ENCODE measurements around the gene UPK2. TPM values are rescaled to one million over a fixed set of nuclear protein-coding genes. Genes with fewer than 3 reads are reported as not detected.

UPK2 gene
- total RNA-seq: 1 to 10 TPM in 1 of 2 donors, under 1 TPM in 1; 0.43 to 7.1 TPM

DNA sequence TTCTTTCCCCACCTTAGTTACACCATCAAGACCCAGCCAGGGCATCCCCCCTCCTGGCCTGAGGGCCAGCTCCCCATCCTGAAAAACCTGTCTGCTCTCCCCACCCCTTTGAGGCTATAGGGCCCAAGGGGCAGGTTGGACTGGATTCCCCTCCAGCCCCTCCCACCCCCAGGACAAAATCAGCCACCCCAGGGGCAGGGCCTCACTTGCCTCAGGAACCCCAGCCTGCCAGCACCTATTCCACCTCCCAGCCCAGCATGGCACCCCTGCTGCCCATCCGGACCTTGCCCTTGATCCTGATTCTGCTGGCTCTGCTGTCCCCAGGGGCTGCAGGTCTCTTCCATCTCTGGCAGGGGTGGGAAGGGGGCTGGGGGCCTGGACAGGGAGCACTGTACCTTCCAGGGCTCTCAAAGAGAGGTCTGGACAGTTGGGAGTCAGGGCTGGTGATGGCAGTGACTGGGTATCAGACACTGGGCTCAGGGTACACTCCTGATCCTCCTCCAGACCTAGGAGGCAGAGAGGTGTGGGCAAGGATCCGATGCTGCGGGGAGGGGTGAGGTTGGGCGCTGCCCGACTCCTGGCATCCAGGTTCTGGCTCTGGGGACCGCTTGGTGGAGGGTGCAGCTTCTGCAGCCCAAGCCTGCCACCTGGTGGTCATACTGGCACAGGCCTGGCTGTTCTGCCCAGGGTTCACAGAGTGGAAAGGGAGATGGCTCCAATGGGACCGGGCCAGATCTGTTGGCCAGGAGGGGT is at the start of gene UPK2:
Gene UPK2, plus strand, starts transcription at position 205 of the 753 bp plus-strand sequence. Its CDS starts 53 bp downstream, at position 258.
- no peaks in the 10 kb centered on the region for H3K36me3 Mint-ChIP-seq (ENCODE audit: low read depth)
- peaks cover under 1% of the 10 kb centered on the region for H3K27me3 Mint-ChIP-seq
- no peak within 1 kb of the TSS for H3K4me3 Mint-ChIP-seq
- H3K9me3 Mint-ChIP-seq: no peaks in the 10 kb centered on the region
- H3K27ac Mint-ChIP-seq: peak within 1 kb of the TSS; percentile 50
- peak; percentile 99 for ATAC-seq (replicated peaks)
- no peaks in the 10 kb centered on the region for H3K4me1 Mint-ChIP-seq

DNA sequence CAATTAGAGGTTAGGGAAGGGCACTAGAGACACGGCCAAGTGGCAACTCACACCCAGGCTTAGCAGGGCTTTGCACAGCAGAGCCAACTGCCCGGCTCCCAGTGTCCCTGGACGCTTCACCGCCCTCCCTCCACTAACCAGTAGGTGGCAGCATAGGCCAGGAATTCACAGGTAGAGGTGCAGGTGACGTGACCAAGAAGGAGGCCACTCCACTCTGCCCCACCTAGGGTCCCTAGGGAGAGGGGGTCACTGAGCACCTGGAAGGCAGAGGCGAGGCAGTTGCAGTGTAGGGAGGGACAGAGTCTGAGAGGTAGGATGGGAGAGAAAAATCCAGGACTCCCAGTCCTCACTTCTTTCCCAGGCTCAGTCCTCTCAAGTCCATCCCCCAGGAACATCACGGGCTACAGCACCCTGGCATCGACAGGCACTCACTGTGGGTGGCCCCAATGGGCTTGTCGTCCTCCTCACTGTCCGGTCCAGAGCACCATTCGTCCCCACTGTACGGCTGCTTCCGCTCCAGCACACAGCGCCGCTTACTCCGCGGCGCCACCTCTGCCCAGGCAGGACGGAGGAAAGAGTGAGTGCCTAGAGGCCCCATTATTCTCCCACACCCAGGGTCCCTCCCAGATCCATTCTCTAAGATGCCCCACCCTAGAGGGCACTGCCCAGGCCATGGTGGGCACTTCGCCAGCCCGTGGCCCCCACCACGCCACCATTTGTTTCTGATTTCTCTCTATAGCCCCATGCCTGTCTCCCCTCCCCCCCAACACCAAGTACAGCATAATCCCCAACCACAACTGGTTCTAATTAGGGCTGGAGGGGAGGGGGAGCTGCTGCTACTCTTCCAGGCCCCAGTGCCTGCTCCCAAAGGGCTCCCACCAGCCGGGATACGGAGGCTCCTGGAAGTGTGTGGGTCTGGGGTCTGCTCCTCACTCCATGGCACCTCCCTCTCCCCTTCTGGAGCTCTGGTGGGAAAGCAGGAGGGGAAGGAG is 48.8 kb upstream of the UPK2 start:
- H3K36me3 Mint-ChIP-seq (ENCODE audit: low read depth): peaks cover 47% of the 10 kb centered on the region
- H3K4me3 Mint-ChIP-seq: peak overlapping the region; percentile 12
- peak overlapping the region; percentile 87 for H3K27ac Mint-ChIP-seq
- H3K9me3 Mint-ChIP-seq: no peaks in the 10 kb centered on the region
- H3K27me3 Mint-ChIP-seq: no peaks in the 10 kb centered on the region
- peak; percentile 73 for ATAC-seq (replicated peaks)
- peaks cover 24% of the 10 kb centered on the region for H3K4me1 Mint-ChIP-seq

DNA sequence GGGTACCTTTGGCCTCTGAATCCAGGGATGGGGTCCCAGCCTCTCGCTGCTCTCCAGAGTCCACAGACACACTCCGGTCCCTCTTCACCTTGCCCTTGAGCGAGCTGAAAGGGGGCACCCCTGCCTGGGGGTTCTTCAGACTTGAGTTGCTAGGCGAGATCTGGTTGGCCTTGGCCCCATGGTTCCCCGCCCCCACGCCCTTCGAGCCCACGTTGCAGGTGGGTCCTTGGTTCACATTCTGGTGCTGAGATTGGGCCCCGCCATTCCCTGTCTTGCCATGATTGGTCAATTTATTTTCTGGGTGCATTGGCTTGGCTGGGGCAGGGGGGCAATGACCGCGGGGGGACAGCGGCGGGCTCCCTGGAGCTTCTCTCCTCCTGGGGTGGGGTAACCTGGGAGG is 47.8 kb upstream of the UPK2 start:
- H3K4me3 Mint-ChIP-seq: no peak overlapping the region
- H3K9me3 Mint-ChIP-seq: no peaks in the 10 kb centered on the region
- no peak for ATAC-seq (replicated peaks)
- peaks cover 24% of the 10 kb centered on the region for H3K4me1 Mint-ChIP-seq
- peaks cover 47% of the 10 kb centered on the region for H3K36me3 Mint-ChIP-seq (ENCODE audit: low read depth)
- no peak overlapping the region for H3K27ac Mint-ChIP-seq
- H3K27me3 Mint-ChIP-seq: no peaks in the 10 kb centered on the region

DNA sequence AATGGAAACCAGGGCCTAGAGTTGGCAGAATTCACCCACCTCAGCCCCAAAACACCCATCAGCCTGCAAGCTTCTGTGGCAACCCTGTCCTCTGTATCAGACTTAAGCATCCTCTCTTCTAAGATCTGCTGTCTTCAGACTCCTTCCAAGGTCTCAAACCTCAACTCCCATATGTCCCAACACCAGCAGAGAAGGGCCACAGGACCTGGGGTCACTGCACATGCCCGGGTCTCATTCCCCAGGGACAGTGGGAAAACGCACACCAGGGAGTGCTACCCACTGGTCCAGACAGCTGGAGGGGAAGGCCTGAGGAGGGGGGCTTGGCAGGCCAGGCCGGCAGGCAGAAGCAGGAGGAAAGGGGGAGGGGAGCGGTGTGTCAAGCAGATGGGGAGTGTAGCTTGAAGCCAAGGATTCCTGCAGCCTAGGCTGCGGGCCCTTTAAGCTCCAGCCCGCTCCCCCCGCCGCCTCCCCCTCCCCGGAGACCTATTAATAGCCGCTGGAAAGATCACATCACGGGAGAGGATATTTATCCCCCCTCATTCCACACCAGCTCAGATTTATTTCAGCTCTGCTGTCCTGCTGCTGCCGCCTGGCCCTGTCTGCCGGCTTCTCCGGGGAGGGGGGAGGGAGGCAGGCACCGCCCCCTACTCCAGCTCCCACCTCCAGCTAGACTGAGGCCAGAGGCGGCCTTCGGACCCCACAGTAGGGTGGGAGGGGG is 47.0 kb upstream of the UPK2 start:
- H3K27me3 Mint-ChIP-seq: no peaks in the 10 kb centered on the region
- H3K4me1 Mint-ChIP-seq: peaks cover 24% of the 10 kb centered on the region
- no peak for ATAC-seq (replicated peaks)
- peak overlapping the region; percentile 32 for H3K27ac Mint-ChIP-seq
- peaks cover 41% of the 10 kb centered on the region for H3K36me3 Mint-ChIP-seq (ENCODE audit: low read depth)
- H3K4me3 Mint-ChIP-seq: peak overlapping the region; percentile 29
- H3K9me3 Mint-ChIP-seq: no peaks in the 10 kb centered on the region

DNA sequence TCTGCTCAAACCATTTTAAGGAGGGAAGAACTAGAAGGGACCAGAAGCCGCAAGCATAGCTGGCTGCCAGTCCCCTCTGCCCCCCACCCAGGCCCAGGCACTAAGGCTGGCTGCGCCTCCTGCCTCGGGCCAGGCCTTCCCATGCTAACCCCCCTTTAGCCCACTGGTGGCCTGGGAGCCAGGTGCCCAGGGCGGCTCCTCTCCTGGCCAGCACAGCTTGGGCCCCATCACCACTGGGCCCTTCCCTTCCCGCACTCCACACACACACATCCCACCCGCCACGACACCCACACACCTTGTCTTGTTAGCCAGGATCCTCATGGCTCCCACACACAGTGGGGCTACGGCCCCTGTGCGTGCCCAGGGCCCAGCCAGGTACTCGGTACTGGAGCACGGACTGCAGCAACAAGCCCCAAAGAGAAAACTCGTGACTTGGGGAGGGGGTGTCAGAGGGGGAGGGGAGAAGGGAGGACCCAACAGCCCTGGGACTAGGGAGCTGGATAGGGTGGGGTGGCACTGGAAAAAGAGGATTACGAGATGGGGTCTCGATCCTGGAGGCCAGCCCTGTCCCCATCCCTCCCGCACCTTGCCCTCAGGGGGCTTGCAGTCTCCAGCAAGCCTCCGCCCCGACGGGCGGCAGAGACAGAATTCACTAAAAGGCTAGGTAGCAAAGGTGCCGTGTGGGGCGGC is 46.3 kb upstream of the UPK2 start:
- H3K4me1 Mint-ChIP-seq: peaks cover 30% of the 10 kb centered on the region
- peaks cover 36% of the 10 kb centered on the region for H3K36me3 Mint-ChIP-seq (ENCODE audit: low read depth)
- no peaks in the 10 kb centered on the region for H3K27me3 Mint-ChIP-seq
- ATAC-seq (replicated peaks): no peak
- peak overlapping the region; percentile 29 for H3K4me3 Mint-ChIP-seq
- H3K27ac Mint-ChIP-seq: no peak overlapping the region
- H3K9me3 Mint-ChIP-seq: no peaks in the 10 kb centered on the region

DNA sequence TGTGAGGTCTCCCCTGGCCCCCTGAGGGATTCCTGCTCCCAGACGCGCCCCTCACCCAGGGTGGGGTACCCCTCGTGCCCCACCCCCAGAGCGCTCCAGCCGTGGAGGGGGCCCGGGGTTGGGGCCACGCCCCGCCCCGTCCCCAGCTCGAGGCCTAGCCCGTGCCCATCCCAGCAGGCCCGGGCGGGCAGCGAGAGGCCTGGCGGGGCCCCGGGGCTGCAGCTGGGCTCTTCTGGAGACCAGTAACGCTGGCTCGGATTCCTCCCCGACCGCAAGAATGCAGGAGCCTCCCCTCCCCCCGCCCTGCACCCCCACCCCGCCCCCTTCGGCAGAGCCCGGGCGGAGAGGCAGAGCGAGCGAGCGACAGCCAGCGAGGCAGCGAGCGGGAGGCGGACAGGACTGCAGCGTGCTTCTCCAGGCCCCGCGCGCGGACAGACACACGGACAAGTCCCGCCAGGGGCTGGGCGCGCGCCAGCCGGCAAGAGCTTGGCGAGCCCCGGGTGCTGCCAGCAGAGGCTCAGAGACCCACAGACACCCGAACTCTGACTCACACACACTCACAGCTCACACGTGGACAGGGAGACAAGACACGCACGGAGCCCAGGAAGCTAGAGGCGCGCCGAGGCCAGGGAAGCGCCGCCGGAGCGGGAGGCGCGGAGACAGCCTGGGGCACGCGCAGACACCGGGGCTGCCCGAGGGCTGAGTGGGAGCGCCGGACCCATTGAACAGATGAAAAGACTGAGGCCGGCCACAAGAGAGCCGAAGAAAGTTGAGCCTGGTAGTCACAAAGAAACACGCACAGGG is 45.6 kb upstream of the UPK2 start:
- Mint-ChIP-seq H3K27ac (peak overlapping the region; percentile 86), H3K36me3 (ENCODE audit: low read depth) (peaks cover 31% of the 10 kb centered on the region), H3K9me3 (no peaks in the 10 kb centered on the region), H3K27me3 (no peaks in the 10 kb centered on the region), H3K4me3 (peak overlapping the region; percentile 98), H3K4me1 (peaks cover 38% of the 10 kb centered on the region)
- peak; percentile 22 for ATAC-seq (replicated peaks)

DNA sequence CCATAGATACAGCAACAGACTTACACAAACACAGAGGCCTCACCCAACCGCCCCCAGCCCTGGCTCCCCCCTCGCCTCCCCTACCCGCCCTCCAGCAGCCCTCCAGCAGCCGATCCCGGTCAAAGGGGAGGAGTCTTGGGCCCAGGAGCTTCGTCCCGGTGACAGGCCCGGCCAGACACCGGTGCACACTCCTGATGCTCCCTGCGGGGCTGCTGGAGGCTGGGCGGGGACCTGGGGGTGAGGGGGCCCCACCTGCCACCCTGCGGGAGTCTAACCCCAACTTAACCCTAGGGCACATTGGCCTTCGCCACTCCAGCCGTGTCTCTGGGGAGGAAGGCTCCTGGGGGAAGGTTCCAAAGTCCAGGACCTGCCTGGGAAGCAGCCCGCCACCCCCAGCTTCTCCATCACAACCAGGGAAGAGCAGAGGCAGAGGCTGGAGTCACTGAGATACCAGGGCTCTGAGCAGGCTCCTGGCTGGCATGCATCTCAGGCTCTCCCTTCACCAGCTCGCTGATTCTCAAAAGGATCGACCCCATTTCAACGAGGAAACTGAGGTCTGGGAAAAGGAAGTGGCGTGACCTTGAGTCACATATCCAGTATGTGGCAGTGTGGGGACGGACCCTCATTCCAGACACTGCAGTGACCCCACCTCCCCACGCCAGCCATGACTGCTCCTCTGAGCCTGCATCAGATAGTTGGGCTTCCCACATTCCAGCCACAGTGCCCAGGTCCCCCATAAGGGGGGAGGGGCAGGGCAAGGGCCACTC is 44.8 kb upstream of the UPK2 start:
- Mint-ChIP-seq H3K4me3 (peak overlapping the region; percentile 98), H3K27me3 (no peaks in the 10 kb centered on the region), H3K9me3 (no peaks in the 10 kb centered on the region), H3K4me1 (peaks cover 42% of the 10 kb centered on the region), H3K27ac (peak overlapping the region; percentile 89), H3K36me3 (ENCODE audit: low read depth) (peaks cover 26% of the 10 kb centered on the region)
- ATAC-seq (replicated peaks): peak; percentile 1

DNA sequence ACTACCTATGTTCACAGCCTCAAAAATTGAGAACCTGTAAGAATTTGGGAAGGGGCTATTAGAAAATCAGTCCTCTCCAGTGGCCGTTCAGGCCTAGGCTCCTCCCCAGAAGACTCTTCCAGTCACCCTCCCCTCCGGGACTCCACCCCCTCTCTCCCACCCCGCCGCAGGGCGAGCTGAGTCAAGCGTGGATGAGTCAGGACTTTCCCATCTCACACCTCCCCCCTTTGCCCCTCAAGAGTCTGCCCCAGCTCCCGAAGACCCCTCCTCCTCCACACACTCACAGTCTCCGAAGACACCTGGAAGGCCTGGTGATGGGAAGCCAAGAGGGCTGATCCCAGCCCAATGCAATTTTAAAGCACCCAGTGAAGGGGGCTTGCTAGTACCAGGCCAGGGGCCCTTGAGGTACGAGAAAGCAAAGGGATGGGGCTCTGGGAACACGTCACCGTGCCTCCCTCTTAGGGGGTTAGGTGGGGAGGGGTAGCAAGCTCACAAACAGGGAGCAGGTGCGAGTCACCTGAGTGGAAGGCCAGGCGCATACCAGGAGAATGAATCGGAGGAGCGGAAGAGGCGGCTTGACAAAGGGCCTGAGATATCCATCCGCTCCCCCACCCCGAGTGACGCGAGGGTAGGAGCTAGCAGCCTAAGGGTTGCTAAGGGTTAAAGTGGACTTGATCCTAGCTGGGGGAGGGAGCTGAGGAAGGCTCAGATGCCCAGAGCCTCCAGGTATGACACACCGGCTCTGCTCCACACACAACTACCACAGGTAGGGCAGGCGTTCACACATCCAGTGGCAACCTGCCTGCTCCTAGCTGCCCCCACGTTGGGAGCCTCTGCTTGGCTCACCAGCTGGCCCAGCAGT is 44.0 kb upstream of the UPK2 start:
- Mint-ChIP-seq H3K27ac (peak overlapping the region; percentile 89), H3K9me3 (no peaks in the 10 kb centered on the region)
- peak; percentile 72 for ATAC-seq (replicated peaks)

DNA sequence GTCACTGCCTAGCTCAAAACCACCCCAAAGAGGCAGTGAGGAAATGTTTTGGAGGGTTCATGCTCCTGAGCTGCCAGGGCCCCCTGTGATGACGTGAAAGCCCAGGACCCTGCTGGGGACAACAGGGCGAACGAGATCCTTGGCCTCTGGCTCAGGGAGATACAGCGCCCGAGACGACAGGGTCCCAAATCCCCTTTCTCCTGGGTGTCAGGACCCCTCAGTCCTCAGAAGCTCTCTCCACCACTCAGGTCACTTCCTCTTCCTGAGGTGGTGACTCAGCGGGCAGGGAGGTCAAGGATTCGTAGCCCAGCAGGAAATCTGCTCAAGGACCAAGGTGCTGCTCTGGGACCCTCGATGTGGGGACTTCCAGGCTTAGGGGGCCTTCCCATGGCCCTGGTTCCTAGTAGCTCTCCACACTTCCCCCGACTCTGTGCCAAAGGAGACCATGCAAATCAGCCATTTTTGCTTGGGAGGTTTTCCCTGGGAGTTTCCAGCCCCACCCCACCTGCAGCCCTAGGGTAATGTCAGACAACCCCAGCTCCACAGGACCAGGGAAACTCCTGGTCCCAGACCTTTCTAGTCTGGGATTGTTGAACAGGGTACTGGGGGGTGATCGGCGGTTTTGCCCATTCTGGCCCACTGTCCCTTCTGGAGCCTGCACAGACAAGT is 43.2 kb upstream of the UPK2 start:
- peaks cover 45% of the 10 kb centered on the region for H3K4me1 Mint-ChIP-seq
- no peaks in the 10 kb centered on the region for H3K27me3 Mint-ChIP-seq
- no peak for ATAC-seq (replicated peaks)
- H3K27ac Mint-ChIP-seq: peak overlapping the region; percentile 89
- peak overlapping the region; percentile 98 for H3K4me3 Mint-ChIP-seq
- H3K9me3 Mint-ChIP-seq: no peaks in the 10 kb centered on the region
- peaks cover 18% of the 10 kb centered on the region for H3K36me3 Mint-ChIP-seq (ENCODE audit: low read depth)

More for the DNA sequence above, 44.0 kb upstream of the UPK2 start:
- Mint-ChIP-seq H3K4me3 (peak overlapping the region; percentile 98), H3K4me1 (peaks cover 44% of the 10 kb centered on the region), H3K36me3 (ENCODE audit: low read depth) (peaks cover 18% of the 10 kb centered on the region), H3K27me3 (no peaks in the 10 kb centered on the region)

DNA sequence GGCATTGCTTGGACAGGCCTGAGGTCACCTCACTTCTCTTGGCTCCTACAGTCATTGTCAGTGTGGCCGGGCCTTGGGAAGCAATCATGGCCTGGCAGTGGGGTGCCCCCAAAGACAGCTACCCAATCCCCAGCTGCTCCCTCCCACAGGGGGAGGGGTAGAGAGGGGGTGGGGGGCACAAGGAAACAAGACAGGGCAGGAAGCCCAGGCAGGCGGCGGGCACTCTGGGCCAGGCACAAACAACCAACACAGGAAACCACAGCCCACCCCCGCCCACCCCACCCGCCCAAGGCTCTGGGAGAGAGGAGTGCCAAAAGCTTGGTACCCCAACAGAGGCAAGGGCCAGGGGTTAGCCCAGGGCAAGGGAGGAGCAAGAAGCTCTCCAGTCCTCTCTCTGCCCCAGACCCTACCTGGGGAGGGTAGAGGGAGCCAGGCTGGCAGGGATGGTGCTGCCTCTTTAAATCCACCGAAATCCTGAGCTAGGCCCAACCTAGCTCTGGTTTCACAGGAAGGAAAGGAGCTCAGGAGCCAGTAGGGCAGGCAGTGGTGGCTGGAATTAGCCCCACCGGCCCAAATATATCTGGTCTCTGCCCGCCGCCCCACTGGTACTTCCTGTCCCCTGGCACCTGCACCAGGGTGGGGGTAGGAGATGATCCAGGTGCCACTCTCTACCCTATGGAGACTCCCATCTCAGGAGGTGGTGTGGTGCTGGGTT is 42.5 kb upstream of the UPK2 start:
- Mint-ChIP-seq H3K9me3 (no peaks in the 10 kb centered on the region), H3K4me3 (peak overlapping the region; percentile 98), H3K27ac (peak overlapping the region; percentile 89), H3K4me1 (peaks cover 48% of the 10 kb centered on the region), H3K36me3 (ENCODE audit: low read depth) (peaks cover 15% of the 10 kb centered on the region), H3K27me3 (no peaks in the 10 kb centered on the region)
- ATAC-seq (replicated peaks): no peak

Measured in activated T-helper 17 cell treated with anti-CD3 and anti-CD28 coated beads, Interleukin-2, amount 50 U/mL, for 72 hours (primary cell).